Measurements from ENCODE around the gene SCN4B. TPM values are rescaled to one million over a fixed set of nuclear protein-coding genes. Genes with fewer than 3 reads are reported as not detected.

Gene SCN4B
- total RNA-seq, 1 experiment from 2014 or later, result 1.6 TPM

GRCh38 chr11:118168751-118169150, 16.1 kb upstream of the SCN4B start:
- H2BK20ac ChIP-seq (ENCODE audit: low read depth, low read length, poor library complexity, severe bottlenecking), result no peak overlapping the region

More at GRCh38 chr11:118168751-118169150, 16.1 kb upstream of the SCN4B start:
- no peak overlapping the region for H3K23ac ChIP-seq (ENCODE audit: insufficient read length, low read depth, low read length)
- no peak overlapping the region for H2BK5ac ChIP-seq (ENCODE audit: insufficient read length, low read length)
- Mint-ChIP-seq H3K9me3 (no peaks in the 10 kb centered on the region), H3K4me1 (peaks cover 23 to 39% of the 10 kb centered on the region in 2 experiments), H3K27ac (no peak overlapping the region; a peak in 1 of 7 replicates), H3K4me3 (no peak overlapping the region), H3K36me3 (ENCODE audit: insufficient read depth in 1 of 3, low read depth in 3 of 3) (no peaks in the 10 kb centered on the region), H3K27me3 (ENCODE audit: low read depth) (peaks cover 91% of the 10 kb centered on the region)
- no peak overlapping the region for H2AK5ac ChIP-seq (ENCODE audit: insufficient read length, low read length)
- no peak overlapping the region for H2BK12ac ChIP-seq (ENCODE audit: insufficient read length, low read depth, low read length)
- no peaks in the 10 kb centered on the region for H3K79me1 ChIP-seq (ENCODE audit: insufficient read depth, low read depth, low read length, poor library complexity, severe bottlenecking)
- H2BK15ac ChIP-seq (ENCODE audit: low read depth, low read length), result no peak overlapping the region
- no peak overlapping the region for H3K56ac ChIP-seq (ENCODE audit: insufficient read length, low read depth, low read length)
- no peak overlapping the region for H2AFZ ChIP-seq (ENCODE audit: low read length)
- no peak overlapping the region for H3K9ac ChIP-seq (ENCODE audit: extremely low read depth, insufficient read length, low read length)
- no peak for DNase-seq
- no peak overlapping the region for H4K5ac ChIP-seq (ENCODE audit: insufficient read length, low read depth, low read length)
- H3K14ac ChIP-seq (ENCODE audit: insufficient read depth, low read length), result no peak overlapping the region; the same call in 1 of the 2 replicates
- no peak overlapping the region for H2BK120ac ChIP-seq (ENCODE audit: low read depth, low read length, poor library complexity, severe bottlenecking)
- no peak overlapping the region for H3K18ac ChIP-seq (ENCODE audit: insufficient read length, low read depth, low read length)
- 0 out of 2 replicates have a peak, but pooled peaks cover 3% of the 10 kb centered on the region for H3K4me1 ChIP-seq (ENCODE audit: insufficient read depth, low read length)
- no peaks in the 10 kb centered on the region for H3K9me3 ChIP-seq (ENCODE audit: control insufficient read depth, low read depth, low read length)
- peaks cover 2% of the 10 kb centered on the region for H3K23me2 ChIP-seq (ENCODE audit: insufficient read length, low read depth, low read length, poor library complexity, severe bottlenecking)
- TF ChIP-seq, protein P1, sequence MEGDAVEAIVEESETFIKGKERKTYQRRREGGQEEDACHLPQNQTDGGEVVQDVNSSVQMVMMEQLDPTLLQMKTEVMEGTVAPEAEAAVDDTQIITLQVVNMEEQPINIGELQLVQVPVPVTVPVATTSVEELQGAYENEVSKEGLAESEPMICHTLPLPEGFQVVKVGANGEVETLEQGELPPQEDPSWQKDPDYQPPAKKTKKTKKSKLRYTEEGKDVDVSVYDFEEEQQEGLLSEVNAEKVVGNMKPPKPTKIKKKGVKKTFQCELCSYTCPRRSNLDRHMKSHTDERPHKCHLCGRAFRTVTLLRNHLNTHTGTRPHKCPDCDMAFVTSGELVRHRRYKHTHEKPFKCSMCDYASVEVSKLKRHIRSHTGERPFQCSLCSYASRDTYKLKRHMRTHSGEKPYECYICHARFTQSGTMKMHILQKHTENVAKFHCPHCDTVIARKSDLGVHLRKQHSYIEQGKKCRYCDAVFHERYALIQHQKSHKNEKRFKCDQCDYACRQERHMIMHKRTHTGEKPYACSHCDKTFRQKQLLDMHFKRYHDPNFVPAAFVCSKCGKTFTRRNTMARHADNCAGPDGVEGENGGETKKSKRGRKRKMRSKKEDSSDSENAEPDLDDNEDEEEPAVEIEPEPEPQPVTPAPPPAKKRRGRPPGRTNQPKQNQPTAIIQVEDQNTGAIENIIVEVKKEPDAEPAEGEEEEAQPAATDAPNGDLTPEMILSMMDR (conservative IDR thresholded peaks at IDR 0.05), result no peak
- no peak overlapping the region for H3K4me2 ChIP-seq (ENCODE audit: insufficient read depth, insufficient read length, low read length)
- no peak overlapping the region for H3K4ac ChIP-seq (ENCODE audit: low read depth, low read length)
- H4K20me1 ChIP-seq (ENCODE audit: control insufficient read depth, insufficient read depth, insufficient read length), result no peaks in the 10 kb centered on the region
- no CpG with 5 or more reads among the region's 3 CpGs for WGBS (ENCODE audit: extremely low coverage, insufficient read length, low lambda C conversion rate)
- H4K8ac ChIP-seq (replicated peaks; ENCODE audit: insufficient read length, low read depth, low read length), result no peak overlapping the region
- no peak overlapping the region for H3T11ph ChIP-seq (ENCODE audit: low read length)
- peaks cover 22% of the 10 kb centered on the region; the same call in 1 of the 2 replicates for H3K27me3 ChIP-seq (ENCODE audit: insufficient read depth, low read length)
- H3K27ac ChIP-seq (ENCODE audit: insufficient read length, low read depth, low read length), result no peak overlapping the region
- H3K79me2 ChIP-seq (ENCODE audit: insufficient read depth, low read length), result no peaks in the 10 kb centered on the region
- no peak overlapping the region for H4K91ac ChIP-seq (ENCODE audit: insufficient read length, low read depth, low read length)
